Measurements from ENCODE around the gene DPYD.
"Not testable (repeated sequence)": the region's sequence is repeated elsewhere in the genome, so short reads cannot be mapped to it uniquely, and the experiment has no call there.

DPYD gene

GRCh38 chr1:97379387-97380075 is 541.3 kb downstream of the DPYD start:
- DNase-seq (ENCODE audit: extremely low read depth in 1 of 2, low read depth in 1 of 2) = no peak

GRCh38 chr1:97378596-97378995 is 542.2 kb downstream of the DPYD start:
- DNase-seq (ENCODE audit: extremely low read depth in 1 of 2, low read depth in 1 of 2) = no peak

GRCh38 chr1:97377432-97378034 is 543.3 kb downstream of the DPYD start:
- no peak for DNase-seq (ENCODE audit: extremely low read depth in 1 of 2, low read depth in 1 of 2)

GRCh38 chr1:97373000-97373399 is 547.8 kb downstream of the DPYD start:
- no peak for DNase-seq (ENCODE audit: extremely low read depth in 1 of 2, low read depth in 1 of 2)

- no peak for DNase-seq (ENCODE audit: extremely low read depth in 1 of 2, low read depth in 1 of 2)
These were observed 548.3 kb downstream of the DPYD start for GRCh38 chr1:97372531-97372930.

- DNase-seq (ENCODE audit: extremely low read depth in 1 of 2, low read depth in 1 of 2) = no peak
These were observed 552.5 kb downstream of the DPYD start for GRCh38 chr1:97368296-97368695.

- no peak for DNase-seq (ENCODE audit: extremely low read depth in 1 of 2, low read depth in 1 of 2)
These were observed 553.9 kb downstream of the DPYD start for GRCh38 chr1:97366984-97367383.

- DNase-seq (ENCODE audit: extremely low read depth in 1 of 2, low read depth in 1 of 2) = no peak
These were observed 555.8 kb downstream of the DPYD start for GRCh38 chr1:97365026-97365425.

GRCh38 chr1:97364086-97364485 is 556.7 kb downstream of the DPYD start:
- no peak for DNase-seq (ENCODE audit: extremely low read depth in 1 of 2, low read depth in 1 of 2)

GRCh38 chr1:97356309-97356708 is 564.5 kb downstream of the DPYD start:
- no peak for DNase-seq (ENCODE audit: extremely low read depth in 1 of 2, low read depth in 1 of 2)

- no peak for DNase-seq (ENCODE audit: extremely low read depth in 1 of 2, low read depth in 1 of 2)
These were observed 567.9 kb downstream of the DPYD start for GRCh38 chr1:97352936-97353382.

- no peak for DNase-seq (ENCODE audit: extremely low read depth in 1 of 2, low read depth in 1 of 2)
These were observed 569.0 kb downstream of the DPYD start for GRCh38 chr1:97351846-97352245.

- no peak for DNase-seq (ENCODE audit: extremely low read depth in 1 of 2, low read depth in 1 of 2)
These were observed 570.2 kb downstream of the DPYD start for GRCh38 chr1:97350662-97351061.

GRCh38 chr1:97350241-97350640 is 570.6 kb downstream of the DPYD start:
- DNase-seq (ENCODE audit: extremely low read depth in 1 of 2, low read depth in 1 of 2) = no peak

- not testable (repeated sequence) for DNase-seq (ENCODE audit: extremely low read depth in 1 of 2, low read depth in 1 of 2)
These were observed 571.0 kb downstream of the DPYD start for GRCh38 chr1:97349794-97350193.

GRCh38 chr1:97348599-97349265 is 572.1 kb downstream of the DPYD start:
- no peak for DNase-seq (ENCODE audit: extremely low read depth in 1 of 2, low read depth in 1 of 2)

- no peak for DNase-seq (ENCODE audit: extremely low read depth in 1 of 2, low read depth in 1 of 2)
These were observed 579.9 kb downstream of the DPYD start for GRCh38 chr1:97340951-97341350.

GRCh38 chr1:97338347-97338746 is 582.5 kb downstream of the DPYD start:
- DNase-seq (ENCODE audit: extremely low read depth in 1 of 2, low read depth in 1 of 2) = no peak

GRCh38 chr1:97337250-97338030 is 583.4 kb downstream of the DPYD start:
- no peak for DNase-seq (ENCODE audit: extremely low read depth in 1 of 2, low read depth in 1 of 2)

- no peak for DNase-seq (ENCODE audit: extremely low read depth in 1 of 2, low read depth in 1 of 2)
These were observed 586.4 kb downstream of the DPYD start for GRCh38 chr1:97334454-97334853.

- no peak for DNase-seq (ENCODE audit: extremely low read depth in 1 of 2, low read depth in 1 of 2)
These were observed 588.1 kb downstream of the DPYD start for GRCh38 chr1:97332716-97333115.

Data from activated CD8-positive, alpha-beta memory T cell treated with anti-CD3 and anti-CD28 coated beads for 1 hour (primary cell).